GM18505 (cell line): ENCODE data around the gene ST3GAL3.

Source experiments
- ATAC-seq: cut with Tn5 transposase; IDR thresholded peaks from one replicate; pipeline ENCODE4 v1.9.1; 2021; ENCODE audit not compliant: unreplicated experiment
- POLR2A ChIP-seq: IDR thresholded peaks from 4 replicates; pipeline ENCODE4 v1.6.1; 2011; ENCODE audit warnings: borderline replicate concordance; ENCODE audit not compliant: insufficient read depth, insufficient read length; ENCODE audit errors: extremely low read depth

Gene ST3GAL3

GRCh38 chr1:43913051-43913501, 205.7 kb downstream of the ST3GAL3 start:
- no peak for TF ChIP-seq POLR2A
- ATAC-seq, result no peak

GRCh38 chr1:43913666-43914360, 206.5 kb downstream of the ST3GAL3 start:
- ATAC-seq, result no peak
- no peak for TF ChIP-seq POLR2A

- ATAC-seq, result no peak
- TF ChIP-seq POLR2A, result no peak
Measured at GRCh38 chr1:43914576-43915525, 207.5 kb downstream of the ST3GAL3 start.

GRCh38 chr1:43919906-43920305, 212.6 kb downstream of the ST3GAL3 start:
- no peak for ATAC-seq
- TF ChIP-seq POLR2A, result no peak

DNA sequence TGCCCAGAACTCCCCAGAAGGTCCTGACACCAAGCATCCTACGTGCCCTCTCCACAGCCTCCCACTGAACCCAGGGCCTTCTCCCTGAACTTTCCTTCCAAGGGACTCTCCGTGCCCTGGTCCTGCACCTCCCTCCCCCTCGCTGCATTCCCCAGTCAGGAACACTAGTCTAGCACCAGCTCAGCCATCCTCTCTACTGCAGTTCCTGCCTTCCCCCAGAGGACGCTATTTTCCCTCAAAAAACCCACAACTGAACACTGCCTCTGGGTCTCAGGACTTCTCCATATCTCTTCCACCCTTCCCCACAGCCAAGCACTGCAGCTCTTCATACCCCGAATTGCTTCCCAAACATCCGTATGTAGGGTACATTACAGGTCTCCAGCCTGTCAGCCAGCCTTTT, 213.7 kb downstream of the ST3GAL3 start:
- ATAC-seq, result no peak
- no peak for TF ChIP-seq POLR2A

DNA sequence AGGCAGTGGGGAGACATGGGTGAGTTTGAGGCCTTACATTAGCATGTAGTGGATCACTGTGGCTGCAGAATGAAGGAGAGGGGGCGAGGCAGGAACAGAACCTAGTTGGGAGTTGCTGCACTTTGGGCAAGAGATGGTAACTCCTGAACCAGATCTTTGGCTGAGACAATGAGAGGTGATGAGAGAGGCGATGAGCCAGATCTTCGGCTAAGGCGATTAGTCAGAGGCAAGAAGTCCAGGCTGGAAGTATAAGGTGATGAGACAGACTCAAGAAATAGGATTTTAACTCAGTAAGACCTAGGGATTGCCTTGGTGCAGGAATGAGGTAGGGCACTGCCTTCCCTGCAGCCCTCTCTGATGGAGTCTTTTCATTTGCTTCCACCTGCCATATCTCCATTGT, 217.2 kb downstream of the ST3GAL3 start:
- no peak for ATAC-seq
- TF ChIP-seq POLR2A, result no peak

- ATAC-seq, result no peak
- TF ChIP-seq POLR2A, result no peak
Measured at GRCh38 chr1:43925846-43926245, 218.5 kb downstream of the ST3GAL3 start.

- TF ChIP-seq POLR2A, result no peak
- ATAC-seq, result no peak
Measured at GRCh38 chr1:43930168-43930948, 223.0 kb downstream of the ST3GAL3 start.

DNA sequence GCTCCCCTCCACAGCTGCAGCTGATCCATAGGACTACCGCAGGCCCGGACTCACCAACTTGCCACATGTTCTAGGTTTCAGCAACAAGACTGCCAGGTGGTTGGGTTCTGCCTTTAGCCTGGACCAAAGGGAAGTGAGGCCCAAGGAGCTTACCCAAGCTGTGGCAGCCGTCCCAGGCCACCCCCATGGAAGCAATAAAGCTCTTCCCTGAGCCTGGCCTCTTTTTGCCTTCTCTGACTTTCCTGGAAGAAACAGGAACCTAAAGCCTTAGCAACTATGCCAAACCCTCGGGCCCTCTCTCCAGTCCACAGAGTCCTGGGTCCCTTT, 223.6 kb downstream of the ST3GAL3 start:
- no peak for TF ChIP-seq POLR2A
- no peak for ATAC-seq

- TF ChIP-seq POLR2A, result no peak
- no peak for ATAC-seq
Measured at GRCh38 chr1:43931711-43932660, 224.7 kb downstream of the ST3GAL3 start.

GRCh38 chr1:43932786-43933385, 225.6 kb downstream of the ST3GAL3 start:
- TF ChIP-seq POLR2A, result no peak
- no peak for ATAC-seq
